Measurements from ENCODE around the gene BICC1. TPM values are rescaled to one million over a fixed set of nuclear protein-coding genes. Genes with fewer than 3 reads are reported as not detected.

The BICC1 gene
- total and polyA plus RNA-seq, 2 of the 13 experiments (the other 11 are each of a cell fraction or from before 2014, with no cell fraction given), result 0.18 to 1.5 TPM

GRCh38 chr10:58752665-58753064 is 240.0 kb downstream of the BICC1 start:
- no peaks in the 10 kb centered on the region for H3K36me3 ChIP-seq (replicated peaks in 1 of 2; ENCODE audit: control insufficient read depth in 1 of 2, insufficient read depth in 2 of 2, low read length in 2 of 2)
- H3K27ac ChIP-seq (ENCODE audit: extremely low read length, insufficient read depth, low read length), result no peak overlapping the region
- H3K4me1 ChIP-seq (ENCODE audit: insufficient read depth, low read length), result peaks cover 28% of the 10 kb centered on the region
- H2AFZ ChIP-seq (ENCODE audit: low read length), result no peak overlapping the region
- DNase-seq (ENCODE audit: low spot score), result no peak
- intact Hi-C loops (cut with micrococcal nuclease; ENCODE audit: unreplicated experiment) (loop anchor here (10.0 kb wide), 1 partner anchor 218 kb away; no protein-coding TSS in a partner anchor), in situ Hi-C loops (cut with HindIII; ENCODE audit: extremely low pct_ligation_motif_present, low pct_unique_long_range_greater_than_20kb) (no loop called here)
- no peak overlapping the region for H3K4me3 ChIP-seq (replicated peaks in 1 of 3; ENCODE audit: insufficient read depth in 1 of 3, low read depth in 2 of 3, low read length in 3 of 3)
- WGBS (ENCODE audit: low lambda C conversion rate), result 56% methylated on average over 2 of the region's 3 CpGs
- POLR2A ChIA-PET, result no interaction called here
- H4K20me1 ChIP-seq (ENCODE audit: insufficient read depth, low read length), result no peaks in the 10 kb centered on the region
- no TSS peak for BruUV-seq (replicated peaks)
- no peaks in the 10 kb centered on the region for H3K79me2 ChIP-seq (ENCODE audit: insufficient read depth, low read length)
- FAIRE-seq, result no peak
- CTCF ChIA-PET (ENCODE audit: low intra/inter-chr PET ratio, low total read pairs), result no interaction called here
- no peak overlapping the region for H3K9ac ChIP-seq (ENCODE audit: insufficient read depth, low read depth, low read length)
- TF ChIP-seq NFKBIZ (CRISPR knock-in tag; IDR thresholded peaks at IDR 0.05), result no peak
- no peak for TF ChIP-seq ZIK1 (CRISPR knock-in tag; IDR thresholded peaks at IDR 0.05; ENCODE audit: borderline replicate concordance, low read depth)
- TF ChIP-seq IKZF5 (CRISPR knock-in tag; IDR thresholded peaks at IDR 0.05), result no peak
- no peak for TF ChIP-seq MZF1 (CRISPR knock-in tag; IDR thresholded peaks at IDR 0.05; ENCODE audit: borderline replicate concordance)
- TF ChIP-seq ZFYVE20 (CRISPR knock-in tag; IDR thresholded peaks at IDR 0.05; ENCODE audit: borderline replicate concordance, low read depth), result no peak
- no peak for TF ChIP-seq ARNTL (CRISPR knock-in tag; IDR thresholded peaks at IDR 0.05)
- no peak for TF ChIP-seq MAFF (IDR thresholded peaks at IDR 0.05; ENCODE audit: low read depth, low read length)
- no peak for TF ChIP-seq ZNF451 (CRISPR knock-in tag; IDR thresholded peaks at IDR 0.05)
- no peak for TF ChIP-seq ZC3H13 (CRISPR knock-in tag; IDR thresholded peaks at IDR 0.05)
- H3K4me2 ChIP-seq (ENCODE audit: low read depth, low read length), result no peak overlapping the region
- H3K27me3 ChIP-seq (ENCODE audit: control insufficient read depth in 1 of 2, insufficient read depth in 2 of 2, low read length in 2 of 2), result no peaks in the 10 kb centered on the region
- no peaks in the 10 kb centered on the region for H3K9me3 ChIP-seq (ENCODE audit: low read length)
- ATAC-seq, result no peak
